Measurements from ENCODE around the gene KIAA0408. TPM values are rescaled to one million over a fixed set of nuclear protein-coding genes. Genes with fewer than 3 reads are reported as not detected.

Gene KIAA0408
- total RNA-seq, 1 donor from 2014 or later: not detected

DNA sequence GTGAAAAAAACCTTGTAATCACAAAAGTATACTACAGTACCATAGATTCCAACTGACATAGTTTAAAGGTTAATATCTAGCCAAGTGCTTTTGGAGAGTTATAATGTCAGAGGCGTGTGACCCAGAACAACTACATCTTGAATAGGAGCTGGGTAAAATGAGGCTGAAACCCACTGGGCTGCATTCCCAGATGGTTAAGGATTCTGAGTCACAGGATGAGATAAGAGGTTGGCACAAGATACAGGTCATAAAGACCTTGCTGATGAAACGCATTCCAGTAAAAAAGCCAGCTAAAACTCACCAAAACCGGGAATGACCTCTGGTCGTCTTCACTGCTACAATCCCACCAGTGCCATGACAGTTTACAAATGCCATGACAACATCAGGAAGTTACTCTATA, 22.4 kb upstream of the KIAA0408 start:
- no peaks in the 10 kb centered on the region for H3K9me3 ChIP-seq
- no peaks in the 10 kb centered on the region for H3K36me3 ChIP-seq
- no peaks in the 10 kb centered on the region for H3K27me3 ChIP-seq
- H3K4me3 ChIP-seq: no peak overlapping the region
- intact Hi-C loops (cut with DNase I): no loop called here
- TF ChIP-seq, protein P1, sequence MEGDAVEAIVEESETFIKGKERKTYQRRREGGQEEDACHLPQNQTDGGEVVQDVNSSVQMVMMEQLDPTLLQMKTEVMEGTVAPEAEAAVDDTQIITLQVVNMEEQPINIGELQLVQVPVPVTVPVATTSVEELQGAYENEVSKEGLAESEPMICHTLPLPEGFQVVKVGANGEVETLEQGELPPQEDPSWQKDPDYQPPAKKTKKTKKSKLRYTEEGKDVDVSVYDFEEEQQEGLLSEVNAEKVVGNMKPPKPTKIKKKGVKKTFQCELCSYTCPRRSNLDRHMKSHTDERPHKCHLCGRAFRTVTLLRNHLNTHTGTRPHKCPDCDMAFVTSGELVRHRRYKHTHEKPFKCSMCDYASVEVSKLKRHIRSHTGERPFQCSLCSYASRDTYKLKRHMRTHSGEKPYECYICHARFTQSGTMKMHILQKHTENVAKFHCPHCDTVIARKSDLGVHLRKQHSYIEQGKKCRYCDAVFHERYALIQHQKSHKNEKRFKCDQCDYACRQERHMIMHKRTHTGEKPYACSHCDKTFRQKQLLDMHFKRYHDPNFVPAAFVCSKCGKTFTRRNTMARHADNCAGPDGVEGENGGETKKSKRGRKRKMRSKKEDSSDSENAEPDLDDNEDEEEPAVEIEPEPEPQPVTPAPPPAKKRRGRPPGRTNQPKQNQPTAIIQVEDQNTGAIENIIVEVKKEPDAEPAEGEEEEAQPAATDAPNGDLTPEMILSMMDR (IDR thresholded peaks at IDR 0.05): no peak
- H3K4me1 ChIP-seq: no peaks in the 10 kb centered on the region
- DNase-seq (ENCODE audit: low spot score in 2 of 2): no peak
- no peak overlapping the region for H3K27ac ChIP-seq

DNA sequence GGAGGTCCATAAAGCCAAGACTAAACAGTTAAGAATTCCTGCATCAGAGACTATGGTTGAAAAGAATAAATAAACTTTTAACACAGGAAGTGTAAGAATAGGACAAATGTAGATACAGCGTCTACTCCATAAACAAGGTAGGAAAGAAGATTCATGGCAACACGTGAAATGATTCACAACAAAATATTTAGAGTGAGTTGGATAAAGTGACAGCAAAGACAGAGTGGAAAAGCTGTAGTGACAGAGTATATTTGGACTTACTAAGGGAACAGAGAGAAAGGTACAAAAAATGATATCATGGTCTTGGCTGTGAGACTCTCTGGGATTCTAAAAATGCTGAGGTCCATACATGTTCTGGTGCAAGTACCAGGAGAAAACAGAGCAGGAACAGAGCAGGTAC, 21.9 kb upstream of the KIAA0408 start:
- TF ChIP-seq, protein P1 (IDR thresholded peaks at IDR 0.05): no peak
- no peak overlapping the region for H3K27ac ChIP-seq

DNA sequence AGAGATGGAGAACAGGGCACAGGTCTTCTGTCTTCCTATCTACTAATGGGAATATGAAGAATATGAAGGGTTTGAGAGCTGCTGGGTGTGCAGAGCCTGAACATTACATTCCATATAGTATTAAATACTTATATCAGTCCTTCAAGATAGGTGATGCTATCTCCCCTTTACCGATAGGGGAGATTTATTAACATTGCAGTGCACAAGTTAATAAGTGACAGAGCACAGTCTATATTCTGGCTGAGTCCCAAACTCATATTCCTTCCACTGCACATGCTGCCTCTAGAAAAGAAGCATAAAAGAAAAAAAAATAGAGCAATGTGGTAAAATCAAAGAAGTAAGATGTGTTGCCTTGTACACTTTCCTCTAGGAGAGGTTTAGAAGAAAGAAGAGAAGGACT, 18.5 kb upstream of the KIAA0408 start:
- Histone ChIP-seq H3K9me3 (no peaks in the 10 kb centered on the region), H3K4me1 (no peaks in the 10 kb centered on the region), H3K27me3 (no peaks in the 10 kb centered on the region), H3K4me3 (no peak overlapping the region), H3K36me3 (no peaks in the 10 kb centered on the region), H3K27ac (no peak overlapping the region)
- TF ChIP-seq, protein P1 (IDR thresholded peaks at IDR 0.05): no peak
- DNase-seq (ENCODE audit: low spot score in 2 of 2): no peak
- intact Hi-C loops (cut with DNase I): no loop called here

More for the DNA sequence above, 21.9 kb upstream of the KIAA0408 start:
- Histone ChIP-seq H3K9me3 (no peaks in the 10 kb centered on the region), H3K4me1 (no peaks in the 10 kb centered on the region), H3K27me3 (no peaks in the 10 kb centered on the region), H3K4me3 (no peak overlapping the region), H3K36me3 (no peaks in the 10 kb centered on the region)
- intact Hi-C loops (cut with DNase I): no loop called here
- DNase-seq (ENCODE audit: low spot score in 2 of 2): no peak

DNA sequence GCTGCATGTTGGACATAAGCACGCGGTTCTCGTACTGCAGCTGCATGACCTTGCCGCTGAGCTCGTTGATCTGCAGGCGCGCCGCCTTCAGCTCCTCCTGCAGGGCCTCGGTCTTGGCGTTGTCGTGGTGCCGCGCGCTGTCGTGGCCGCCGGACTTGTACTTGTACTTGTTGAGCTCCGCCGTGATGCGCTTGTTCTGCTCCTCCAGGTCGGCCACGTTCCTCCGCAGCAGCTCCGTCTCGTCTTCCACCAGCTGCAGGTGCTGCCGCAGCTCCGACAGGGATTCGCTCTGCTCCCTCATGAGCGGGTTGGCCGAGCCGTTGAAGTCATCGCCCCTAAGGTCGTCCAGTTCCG, 16.6 kb upstream of the KIAA0408 start:
- Histone ChIP-seq H3K27me3 (no peaks in the 10 kb centered on the region), H3K27ac (no peak overlapping the region), H3K4me3 (no peak overlapping the region), H3K9me3 (no peaks in the 10 kb centered on the region), H3K4me1 (no peaks in the 10 kb centered on the region), H3K36me3 (no peaks in the 10 kb centered on the region)
- TF ChIP-seq, protein P1 (IDR thresholded peaks at IDR 0.05): no peak
- intact Hi-C loops (cut with DNase I): no loop called here
- DNase-seq (ENCODE audit: low spot score in 2 of 2): no peak

DNA sequence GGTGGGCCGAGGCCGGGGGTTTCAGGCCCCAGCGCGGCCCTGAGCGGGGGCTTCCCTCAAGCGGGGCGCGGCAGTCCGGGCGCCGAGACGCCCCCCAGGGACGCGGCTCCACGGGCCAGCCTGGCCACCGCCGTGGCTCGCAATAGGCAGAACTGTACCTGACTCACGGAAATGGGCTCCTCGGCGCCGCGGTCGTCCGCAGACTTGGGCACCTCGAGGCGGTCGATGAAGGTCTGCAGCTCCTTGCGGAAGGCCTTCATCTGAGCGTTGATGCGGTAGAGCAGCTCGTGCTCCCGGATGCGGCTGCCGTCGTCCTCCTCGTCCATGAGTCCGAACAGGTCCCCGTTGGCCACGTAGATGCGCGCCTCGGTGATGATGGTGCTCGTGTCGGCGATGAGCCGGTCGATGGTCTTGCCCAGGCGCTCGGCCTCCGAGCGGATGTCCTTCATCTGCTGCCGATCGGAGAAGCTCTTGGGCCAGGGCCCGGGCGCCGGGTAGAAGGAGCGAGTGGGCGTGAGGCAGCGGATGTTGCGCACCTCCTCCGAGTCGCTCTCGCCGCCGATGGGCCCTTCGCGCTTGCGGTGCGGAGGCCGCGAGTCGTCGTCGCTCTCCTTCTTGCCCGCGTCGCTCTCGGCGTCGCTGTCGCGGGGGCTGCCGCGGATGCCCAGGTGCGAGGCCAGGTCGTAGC, 16.1 kb upstream of the KIAA0408 start:
- TF ChIP-seq, protein P1 (IDR thresholded peaks at IDR 0.05): no peak
- H3K4me3 ChIP-seq: no peak overlapping the region
- H3K36me3 ChIP-seq: no peaks in the 10 kb centered on the region
- intact Hi-C loops (cut with DNase I): no loop called here
- H3K9me3 ChIP-seq: no peaks in the 10 kb centered on the region
- no peaks in the 10 kb centered on the region for H3K4me1 ChIP-seq
- DNase-seq (ENCODE audit: low spot score in 2 of 2): no peak
- H3K27me3 ChIP-seq: no peaks in the 10 kb centered on the region
- H3K27ac ChIP-seq: no peak overlapping the region

All from ascending aorta (tissue), 2 donors.